ENCODE data around the gene RBM45. TPM values are rescaled to one million over a fixed set of nuclear protein-coding genes. Genes with fewer than 3 reads are reported as not detected.

The RBM45 gene
- 10.3 to 14.0 TPM (median 12.7 TPM) in 5 replicates for total RNA-seq (2022; extraction: Qiagen RNA extraction)

GRCh38 chr2:178112202-178113152, at the start of gene RBM45:
TSS of gene RBM45 (plus strand) at chr2:178112437. CDS start at chr2:178112547, 110 bp downstream.

GRCh38 chr2:178072383-178073301, 39.6 kb upstream of the RBM45 start, which contains the start of gene PDE11A:
TSS of gene PDE11A (minus strand) at chr2:178072777. CDS start at chr2:178072437, 340 bp downstream.

Other genes starting within 250 kb of the RBM45 start
- gene PDE11A, start 39.7 kb upstream of the RBM45 start, total RNA-seq (2022; extraction: Qiagen RNA extraction): 0.21 to 0.40 TPM (median 0.38 TPM) in 5 replicates
- gene OSBPL6, start 82.1 kb downstream of the RBM45 start, total RNA-seq (2022; extraction: Qiagen RNA extraction): 5.0 to 7.4 TPM (median 7.1 TPM) in 5 replicates